ENCODE measurements around the gene CTRB1.
"Not testable (repeated sequence)": the region's sequence is repeated elsewhere in the genome, so short reads cannot be mapped to it uniquely, and the experiment has no call there.

CTRB1 gene

DNA sequence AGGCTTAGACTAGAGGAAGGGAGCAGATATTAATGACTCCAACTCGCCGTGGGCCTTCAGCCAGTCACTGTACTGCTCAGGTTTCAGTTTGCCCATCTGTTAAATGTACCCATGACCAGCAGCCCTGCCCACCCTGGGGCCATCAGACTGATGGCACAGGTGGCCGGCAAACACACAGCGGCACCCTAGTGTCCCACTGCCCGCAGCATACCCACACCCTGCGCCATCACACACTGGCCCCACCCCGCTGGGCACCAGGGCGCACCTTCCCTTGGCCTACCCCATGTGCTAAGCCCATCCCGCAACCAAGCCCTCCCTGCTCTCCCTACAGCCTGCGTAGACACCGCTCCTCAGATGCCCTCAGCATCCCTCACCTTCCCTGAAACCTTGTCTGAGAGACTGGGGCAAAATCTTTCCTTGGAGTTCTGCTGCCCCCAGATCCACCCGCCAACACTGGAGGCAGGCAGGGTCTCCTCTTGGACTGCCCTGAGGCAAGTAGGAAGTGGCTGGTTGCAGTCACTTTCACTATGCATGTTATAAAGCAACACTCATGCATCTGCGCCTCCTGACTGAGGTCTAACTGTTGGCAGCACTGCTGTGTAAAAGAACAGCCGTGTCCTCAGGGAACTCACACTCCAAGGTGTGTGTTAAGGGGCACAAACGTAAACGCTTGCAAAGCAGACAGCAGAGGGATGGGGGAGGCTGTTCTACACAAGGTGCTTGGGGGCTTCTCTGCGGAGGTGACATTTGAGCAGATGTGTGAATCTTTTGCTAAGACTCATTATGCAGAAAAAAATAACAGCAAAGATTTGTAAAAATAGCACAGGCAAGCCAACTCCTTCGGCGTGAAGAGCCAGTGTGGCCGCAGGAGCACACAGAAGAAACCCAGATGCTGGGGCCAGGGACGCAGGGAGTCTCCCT, 39.4 kb downstream of the CTRB1 start:
- DNase-seq: no peak

DNA sequence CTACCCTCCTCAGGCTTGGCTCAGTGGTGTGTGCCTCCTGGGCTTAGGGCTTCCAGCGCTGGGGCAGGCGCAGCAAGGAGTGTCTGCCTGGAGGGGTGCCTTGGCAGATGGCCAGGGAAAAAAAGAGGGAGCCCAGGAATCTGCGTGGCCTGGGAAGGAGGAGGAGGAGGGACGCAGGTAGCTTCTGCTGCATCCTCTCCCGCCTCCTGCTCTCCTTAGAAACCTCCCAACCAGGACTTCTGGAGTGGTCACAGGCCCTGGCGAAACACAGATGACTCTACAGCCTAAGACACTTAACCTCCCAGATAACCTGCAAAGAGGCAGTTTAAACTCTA, 40.0 kb downstream of the CTRB1 start:
- DNase-seq: peak; percentile 23

DNA sequence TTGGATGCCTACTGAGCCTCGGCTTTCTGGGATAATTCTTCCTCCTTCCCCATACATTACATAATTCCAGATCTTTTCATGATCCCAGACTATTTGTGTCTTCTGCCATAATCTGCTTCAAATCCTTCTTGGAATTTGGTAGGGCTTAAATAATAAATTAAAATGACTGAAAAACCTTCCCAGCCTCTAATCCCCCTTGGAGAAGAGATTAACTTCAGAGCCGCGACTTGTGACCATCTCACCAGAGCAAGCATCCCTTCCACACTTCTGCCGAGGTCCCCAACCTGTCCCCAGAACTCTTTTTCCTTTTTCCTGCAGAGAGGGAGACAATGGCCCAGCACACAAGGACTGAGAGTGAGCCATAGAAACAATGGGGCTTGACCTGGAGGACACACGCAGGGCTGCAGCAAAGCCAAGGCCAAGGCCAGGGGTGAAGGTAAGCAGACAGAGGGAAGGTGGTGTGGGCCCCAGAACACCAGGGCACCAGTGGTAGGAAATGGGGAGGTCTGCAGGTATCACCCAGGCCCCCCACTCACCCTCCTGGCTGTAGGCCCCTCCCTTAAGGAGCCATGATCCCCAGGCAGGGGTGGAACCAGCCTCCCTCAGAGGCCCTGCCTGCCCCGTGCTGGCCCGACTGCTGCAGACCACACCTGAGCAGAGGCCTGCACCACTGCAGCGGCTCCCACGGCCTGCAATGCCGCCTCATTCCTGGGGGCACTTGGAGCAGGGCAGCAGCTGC, 42.2 kb downstream of the CTRB1 start:
- peak; percentile 78 for DNase-seq

DNA sequence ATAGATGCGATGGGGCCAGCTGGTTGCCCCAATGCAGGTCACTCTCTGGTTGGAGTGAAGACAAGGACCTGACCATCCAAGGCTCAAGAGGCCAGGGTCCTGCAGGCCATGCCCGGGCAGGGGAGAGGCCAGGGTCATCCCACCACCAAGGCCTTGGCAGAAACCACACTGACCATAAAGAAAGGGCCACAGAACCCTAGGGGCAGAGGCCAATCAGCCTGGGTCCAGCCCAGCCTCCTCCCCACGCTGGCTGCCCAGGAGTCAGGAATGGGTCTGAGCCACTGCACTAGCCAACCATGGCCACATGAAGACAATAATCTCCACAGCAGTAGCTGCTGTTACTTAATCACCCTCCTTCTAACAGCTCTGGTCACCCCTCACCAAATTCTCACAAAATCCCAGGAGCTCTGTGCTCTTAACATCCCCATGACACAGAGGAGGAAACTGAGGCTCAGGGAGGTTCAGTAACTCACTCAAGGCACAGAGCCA, 42.8 kb downstream of the CTRB1 start:
- DNase-seq: no peak

DNA sequence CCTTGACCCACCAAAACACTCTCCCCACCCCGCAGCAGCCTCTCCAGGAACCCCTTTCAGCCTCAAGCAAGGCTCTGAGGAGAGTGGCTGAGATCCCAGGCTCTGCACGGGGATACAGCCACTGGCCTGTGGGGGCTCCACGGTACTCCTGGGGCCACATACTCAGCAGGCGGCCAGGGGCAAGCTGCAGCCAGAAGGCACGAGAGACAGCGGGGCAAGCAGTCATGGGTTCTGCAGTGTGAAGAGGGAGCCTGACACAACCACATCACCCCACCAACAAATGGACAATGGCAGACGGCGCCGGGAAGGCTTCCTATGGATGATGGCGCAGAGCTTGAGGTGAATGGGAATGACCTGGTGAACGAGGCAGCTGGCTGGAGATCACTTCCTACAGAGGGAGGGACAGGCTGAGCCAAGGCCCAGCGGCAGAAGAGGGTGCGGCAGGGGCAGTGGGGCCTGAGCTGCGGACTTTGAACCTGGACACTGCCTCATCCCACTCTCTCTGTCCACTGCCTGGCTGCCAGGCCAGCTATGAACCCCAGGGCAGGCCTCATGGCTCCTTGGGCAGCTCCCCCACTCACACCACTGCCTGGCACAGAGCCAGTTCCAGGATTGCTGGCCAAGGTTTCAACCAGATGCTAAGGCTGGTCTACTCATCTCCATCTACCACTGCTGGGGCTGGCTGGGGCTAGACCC, 43.5 kb downstream of the CTRB1 start:
- peak; percentile 35 for DNase-seq

DNA sequence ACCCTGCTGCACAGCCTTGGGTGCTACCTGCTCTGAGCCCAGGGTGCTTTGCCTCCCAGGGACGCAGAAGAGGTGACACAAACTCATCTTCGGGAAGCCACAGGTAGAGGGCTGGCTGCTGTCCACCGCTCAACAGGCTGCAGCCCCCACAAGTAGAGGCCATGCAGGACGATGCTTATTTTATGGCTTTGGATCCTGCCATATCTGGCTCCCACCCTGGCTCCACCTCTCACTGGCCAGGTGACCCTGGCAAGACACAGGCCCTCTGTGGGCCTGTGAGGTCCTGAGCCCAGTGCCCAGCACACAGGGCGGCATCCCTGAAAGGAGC, 44.0 kb downstream of the CTRB1 start:
- DNase-seq: no peak

DNA sequence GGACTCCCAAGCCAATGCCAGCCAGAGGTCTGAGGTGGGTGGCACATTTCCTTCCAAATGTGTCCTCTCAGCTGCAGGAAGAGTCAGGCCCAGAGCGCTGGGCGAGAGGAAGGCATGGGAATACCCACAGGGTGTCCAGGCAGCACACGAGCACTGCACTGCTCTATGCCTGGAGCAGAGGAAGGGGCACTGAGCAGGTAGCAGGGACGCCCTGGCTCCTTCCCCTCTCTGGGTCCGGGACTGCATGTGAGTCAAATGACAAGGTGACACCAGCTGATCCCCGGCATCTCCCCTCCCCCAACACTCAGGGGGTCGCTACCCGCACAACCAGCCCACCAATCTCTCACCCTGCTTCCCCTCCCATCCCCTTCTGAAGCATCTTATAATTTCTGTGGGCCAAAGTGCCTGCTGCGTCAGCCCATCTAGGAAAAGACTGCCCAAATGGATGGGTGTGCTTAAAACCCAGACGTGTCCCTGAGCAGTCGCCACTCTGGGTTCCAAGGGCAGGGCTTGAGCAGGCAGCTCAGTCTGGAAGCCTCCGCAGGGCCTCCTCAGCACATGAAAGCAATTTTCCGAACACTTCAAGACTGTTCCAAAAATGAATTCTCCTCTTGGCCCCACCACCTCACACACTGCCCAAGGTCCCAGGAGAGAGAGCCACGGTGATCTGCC, 44.6 kb downstream of the CTRB1 start:
- DNase-seq: no peak

DNA sequence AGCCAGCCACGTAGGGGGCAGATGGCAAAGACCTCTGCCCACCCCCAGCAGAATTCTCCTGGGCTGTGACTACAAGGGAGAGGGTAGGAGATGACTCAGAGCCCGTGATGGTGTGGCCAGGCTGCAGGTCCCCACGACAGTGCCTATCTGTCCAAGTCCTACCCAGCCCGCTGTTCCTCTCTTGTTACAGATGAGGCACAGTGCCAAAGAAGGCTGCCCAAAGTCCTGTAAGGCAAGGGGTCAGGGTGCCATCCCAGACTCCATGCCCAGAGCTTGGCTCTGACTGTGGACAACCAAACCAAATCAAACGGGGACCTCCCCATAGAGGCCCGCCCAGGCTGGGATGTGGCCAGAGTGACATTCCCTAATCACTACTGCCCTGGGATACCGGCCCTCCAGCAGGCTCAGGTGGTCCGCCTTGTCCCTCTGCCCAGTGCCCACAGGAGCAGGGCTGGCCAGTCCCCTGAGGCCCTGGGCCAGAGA, 45.2 kb downstream of the CTRB1 start:
- DNase-seq: no peak

DNA sequence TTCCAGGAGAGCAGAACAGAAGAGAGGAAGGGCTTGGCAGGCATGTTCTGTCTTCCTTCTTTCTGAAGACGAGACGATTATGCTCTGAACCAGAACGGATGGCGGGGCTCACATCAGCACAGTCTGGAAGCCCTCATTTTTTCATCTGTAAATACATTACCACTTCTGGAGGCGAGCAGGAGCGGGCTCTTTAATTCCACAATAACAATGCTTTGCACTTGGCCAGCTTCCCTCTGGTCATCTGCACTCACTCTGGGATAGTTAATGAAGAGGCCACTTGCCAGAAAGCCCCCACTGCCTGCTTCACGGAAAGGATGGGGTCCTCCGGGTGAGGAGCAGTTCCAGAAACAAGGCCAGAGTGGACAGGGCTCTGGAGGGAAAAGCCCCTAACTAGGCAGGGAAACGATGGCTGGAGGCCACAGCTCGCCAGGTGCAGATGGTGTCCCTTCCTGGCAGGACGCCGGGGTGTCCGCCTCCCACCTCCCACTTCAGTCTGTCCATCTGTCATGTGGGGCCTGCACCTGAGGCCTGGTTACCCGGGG, 45.7 kb downstream of the CTRB1 start:
- DNase-seq: peak; percentile 19

DNA sequence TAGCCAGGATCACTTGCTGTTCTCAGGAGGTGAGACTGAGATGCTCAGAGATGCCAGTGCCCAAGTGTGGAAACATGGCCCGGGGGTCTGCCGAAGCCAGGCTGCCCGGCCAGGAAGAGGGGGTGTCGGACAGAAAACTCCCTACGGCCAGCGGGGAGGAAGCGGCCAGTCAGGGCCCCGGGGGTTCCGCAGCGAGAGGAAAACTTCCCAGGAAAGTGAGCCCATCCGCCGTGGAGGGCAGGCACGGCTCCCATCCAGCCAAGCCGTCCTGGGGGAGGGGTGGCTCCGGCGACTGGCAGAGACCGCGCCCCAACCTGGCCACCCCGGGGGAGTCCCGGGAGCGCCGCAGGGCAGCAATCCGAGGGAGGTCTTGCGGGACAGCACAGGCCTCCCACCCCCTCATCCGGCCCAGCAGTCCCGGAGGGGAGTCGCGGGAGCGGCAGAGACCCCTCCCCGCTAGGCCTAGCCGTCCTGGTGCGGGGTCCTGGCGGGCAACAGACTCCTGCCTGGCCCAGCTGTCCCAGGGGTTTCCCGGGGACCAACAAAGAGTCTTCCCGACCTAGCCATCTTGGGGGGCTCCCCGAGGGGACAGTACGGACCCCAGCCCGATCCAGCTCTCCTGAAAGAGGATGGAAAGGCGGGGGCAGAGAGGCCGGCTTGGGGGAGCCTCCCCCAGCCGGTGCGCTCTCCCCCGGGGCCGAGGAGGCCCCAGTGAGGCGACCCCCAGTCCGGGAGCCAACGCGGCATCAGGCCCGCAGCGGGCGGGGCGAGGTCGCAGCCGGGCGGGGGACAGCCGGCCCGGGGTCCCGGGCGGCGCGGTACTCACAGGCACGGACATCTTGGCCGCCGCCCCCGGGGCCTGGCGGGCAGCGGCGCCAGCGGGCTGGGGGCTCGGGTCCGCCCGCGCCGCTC, 46.5 kb downstream of the CTRB1 start:
- DNase-seq: peak; percentile 31

DNA sequence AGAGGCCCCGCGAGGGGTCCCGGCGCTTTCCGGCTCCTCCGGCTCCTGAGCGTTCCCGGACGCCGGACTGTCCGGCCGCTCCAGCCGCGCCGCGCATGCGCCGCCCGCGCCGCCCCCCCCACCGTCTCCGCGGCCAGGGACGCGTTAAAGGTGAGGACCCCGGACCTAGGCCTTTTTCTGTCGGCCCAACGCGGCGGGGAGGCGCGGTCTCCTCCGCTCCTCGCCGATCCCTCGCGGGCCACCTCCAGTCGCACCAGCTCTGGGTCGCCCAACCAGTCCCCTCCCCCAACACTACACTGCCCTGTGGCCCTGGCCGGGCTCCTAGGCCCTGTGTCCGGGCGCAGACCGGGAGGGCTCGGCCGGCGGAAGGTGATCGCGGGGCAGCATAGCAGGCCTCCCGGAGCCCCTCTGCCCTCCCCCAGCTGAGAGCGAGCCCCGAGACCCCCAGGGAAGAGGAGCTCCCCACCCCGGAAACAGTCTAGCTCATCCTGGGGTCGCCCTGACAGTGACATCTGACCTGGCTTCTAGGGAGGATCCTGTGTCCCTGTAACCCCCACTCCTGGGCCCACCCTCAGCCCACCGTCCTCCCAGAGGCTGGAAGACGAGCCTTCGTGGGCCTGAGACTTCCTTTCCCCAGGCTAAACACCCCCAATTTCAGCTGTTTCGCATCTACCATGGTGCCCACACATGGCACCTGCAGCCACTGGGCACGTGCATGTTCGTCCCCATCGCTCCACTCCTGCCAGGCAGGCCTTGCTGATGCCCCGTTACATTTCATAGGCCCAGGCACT, 47.3 kb downstream of the CTRB1 start:
- peak; percentile 55 for DNase-seq

DNA sequence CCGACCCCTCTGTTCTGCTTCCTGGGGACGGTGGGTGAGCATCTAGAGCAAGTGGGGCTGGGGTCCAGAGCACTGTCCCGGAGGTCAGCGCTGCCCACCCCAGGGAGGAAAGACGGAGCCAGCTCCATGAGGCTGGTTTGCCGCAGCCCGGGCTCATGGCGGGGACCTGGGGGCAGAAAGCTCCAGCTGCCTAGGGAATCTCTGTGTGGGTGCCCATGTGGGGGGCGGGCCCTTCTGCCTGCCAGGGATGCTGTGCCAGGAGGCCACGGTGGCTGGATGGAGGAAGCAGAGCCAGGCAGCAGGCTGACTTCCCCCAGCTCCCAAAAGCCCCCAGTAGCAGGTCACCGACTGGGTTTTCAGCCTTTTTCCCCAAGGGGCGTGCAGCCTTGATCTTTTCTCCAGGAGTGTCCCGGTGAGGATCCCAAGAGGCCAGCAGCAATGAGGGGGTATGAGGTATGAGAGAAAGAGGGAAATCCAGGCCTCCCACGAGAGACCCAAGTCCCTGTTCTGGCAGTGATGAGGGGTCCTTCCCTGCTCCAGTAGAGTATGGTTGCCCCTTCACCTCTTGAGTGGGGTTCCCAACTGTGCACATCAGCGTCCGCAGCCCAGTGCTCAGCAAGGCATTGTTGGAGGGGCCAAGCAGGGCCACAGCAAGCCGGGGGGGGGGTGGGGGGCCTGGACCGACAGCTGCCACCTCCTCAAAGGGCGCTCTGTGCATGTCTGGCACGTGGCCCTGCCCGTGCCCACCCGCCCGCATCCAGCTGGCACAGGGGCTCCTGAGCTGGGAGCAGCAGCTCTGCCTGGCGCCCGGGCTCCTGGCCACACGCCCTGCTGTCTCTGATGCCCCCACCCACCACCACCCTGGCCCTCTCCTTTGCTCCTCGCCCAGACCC, 48.2 kb downstream of the CTRB1 start:
- no peak for DNase-seq

DNA sequence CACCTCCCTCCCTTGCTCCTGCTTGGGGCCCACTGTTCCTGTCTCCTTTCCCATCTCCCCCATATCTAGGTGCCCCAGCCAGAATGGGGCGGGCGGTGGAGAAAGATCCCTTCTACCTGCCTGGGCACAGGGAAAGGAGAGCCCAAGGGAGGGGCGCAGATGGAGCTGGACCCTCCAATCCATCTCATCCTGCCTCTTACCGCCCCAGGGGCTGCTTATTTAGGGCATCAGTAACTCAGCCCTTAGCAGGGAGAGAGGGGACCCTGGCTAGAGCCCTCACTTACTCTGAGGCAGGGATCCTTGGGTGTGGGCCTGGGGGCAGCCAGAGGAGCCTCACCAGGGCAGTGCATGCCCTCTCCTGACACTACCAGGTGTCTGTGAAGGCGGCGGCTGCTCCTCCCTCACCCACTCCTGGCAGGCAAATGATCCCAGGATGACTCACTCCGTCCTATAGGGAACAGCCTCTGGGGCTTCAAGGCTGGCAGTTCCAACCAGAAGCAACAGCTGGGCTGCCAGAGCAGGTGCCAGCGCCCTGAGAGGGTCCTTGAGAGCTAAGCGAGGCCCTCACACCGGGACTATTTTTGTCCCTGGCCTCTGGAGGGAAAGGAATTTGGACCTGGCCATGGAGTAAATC, 49.0 kb downstream of the CTRB1 start:
- DNase-seq: no peak

DNA sequence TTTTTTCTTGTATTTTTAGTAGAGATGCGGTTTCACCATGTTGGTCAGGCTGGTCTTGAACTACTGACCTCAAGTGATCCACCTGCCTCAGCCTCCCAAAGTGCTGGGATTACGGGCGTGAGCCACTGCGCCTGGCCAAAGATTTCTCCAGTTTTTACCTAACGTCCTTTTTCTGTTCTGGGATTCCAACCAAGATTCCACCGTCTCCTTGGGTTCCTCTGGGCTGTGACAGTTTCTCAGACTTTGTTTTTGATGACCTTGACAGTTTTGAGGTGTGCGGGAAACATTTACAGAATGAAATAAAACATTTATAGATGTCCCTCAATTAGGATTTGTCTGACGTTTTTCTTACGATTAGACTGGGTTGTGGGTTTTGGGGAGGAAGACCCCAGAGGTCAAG, 50.6 kb downstream of the CTRB1 start:
- not testable (repeated sequence) for DNase-seq

DNA sequence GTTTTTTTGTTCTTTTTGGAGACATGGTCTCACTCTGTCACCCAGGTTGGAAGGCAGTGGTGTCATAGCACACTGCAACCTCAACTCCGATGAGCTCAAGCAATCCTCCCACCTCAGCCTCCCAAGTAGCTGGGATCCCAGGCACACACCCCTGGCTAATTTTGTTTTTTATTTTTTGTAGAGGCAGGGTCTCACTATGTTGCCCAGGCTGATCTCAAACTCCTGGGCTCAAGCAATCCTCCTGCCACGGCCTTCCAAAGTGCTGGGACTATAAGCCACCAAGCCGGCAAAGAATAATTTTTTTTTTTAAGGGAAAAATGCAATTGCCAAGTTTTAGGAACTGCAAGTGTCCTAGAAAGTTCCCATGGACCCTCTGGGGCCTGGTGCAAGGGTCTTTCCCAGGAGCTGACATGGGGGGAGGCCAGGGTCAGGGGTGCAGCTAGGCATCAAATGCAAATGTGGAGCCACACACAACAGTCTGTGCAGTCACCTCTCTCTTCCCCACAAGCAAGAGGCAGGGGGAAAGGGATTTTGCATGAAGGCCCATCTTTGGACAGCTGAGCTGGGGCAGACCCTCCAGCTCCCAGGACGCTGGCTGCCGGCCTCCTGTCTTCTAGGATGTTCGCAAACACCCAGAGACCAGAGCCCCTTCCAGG, 52.8 kb downstream of the CTRB1 start:
- no peak for DNase-seq

DNA sequence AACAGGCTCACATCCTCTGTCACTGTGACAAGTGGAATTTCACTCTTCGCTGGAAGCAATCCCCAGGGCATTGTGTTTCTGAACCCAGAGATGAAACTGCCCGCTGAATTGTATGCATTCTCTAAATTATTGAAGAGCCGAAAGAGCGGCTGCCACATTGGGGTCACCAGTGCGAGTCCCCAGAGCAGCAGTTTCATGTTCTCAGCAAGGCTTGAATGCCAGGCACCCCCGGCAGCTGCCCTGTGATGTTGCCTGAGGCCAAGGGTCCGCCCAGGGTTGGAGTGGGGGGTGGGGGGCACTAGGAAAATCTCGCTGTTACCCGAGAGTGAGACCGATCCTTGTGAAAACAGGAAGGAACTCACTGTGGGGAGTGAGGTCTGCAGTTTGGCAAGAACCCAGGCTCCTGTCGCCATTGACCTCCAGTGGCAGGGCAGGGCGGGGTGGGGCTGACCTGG, 53.3 kb downstream of the CTRB1 start:
- no peak for DNase-seq

DNA sequence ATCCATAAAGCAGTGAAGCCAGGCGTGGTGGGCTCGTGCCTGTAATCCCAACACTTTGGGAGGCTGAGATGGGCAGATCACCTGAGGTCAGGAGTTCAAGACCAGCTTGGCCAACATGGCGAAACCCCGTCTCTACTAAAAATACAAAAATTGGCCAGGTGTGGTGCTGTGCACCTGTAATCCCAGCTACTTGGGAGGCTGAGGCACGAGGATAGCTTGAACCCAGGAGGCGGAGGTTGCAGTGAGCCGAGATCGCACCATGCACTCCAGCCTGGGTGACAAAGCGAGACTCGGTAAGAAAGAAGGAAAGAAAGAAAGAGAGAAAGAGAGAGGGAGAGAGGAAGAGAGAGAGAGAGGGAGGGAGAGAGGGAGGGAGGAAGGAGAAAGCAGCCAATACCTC, 53.8 kb downstream of the CTRB1 start:
- DNase-seq: not testable (repeated sequence)
